Hepatocyte (in vitro differentiated cells): ENCODE data around the gene FCAR.
"Not testable (repeated sequence)": the region's sequence is repeated elsewhere in the genome, so short reads cannot be mapped to it uniquely, and the experiment has no call there.

Experiments used
- EZH2 ChIP-seq: fragments of 200-600 bp; sonication (generic); IDR thresholded peaks from 2 replicates; pipeline ENCODE4 v1.6.1; 2016; ENCODE audit warnings: antibody characterized with exemption, mild to moderate bottlenecking, borderline replicate concordance
- TF ChIP-seq, protein P1 (sequence below): fragments of 200-600 bp; sonication (generic); IDR thresholded peaks from 2 replicates; pipeline ENCODE4 v1.5.1; 2016; ENCODE audit warnings: antibody characterized with exemption, mild to moderate bottlenecking; ENCODE audit not compliant: poor library complexity

DNA sequence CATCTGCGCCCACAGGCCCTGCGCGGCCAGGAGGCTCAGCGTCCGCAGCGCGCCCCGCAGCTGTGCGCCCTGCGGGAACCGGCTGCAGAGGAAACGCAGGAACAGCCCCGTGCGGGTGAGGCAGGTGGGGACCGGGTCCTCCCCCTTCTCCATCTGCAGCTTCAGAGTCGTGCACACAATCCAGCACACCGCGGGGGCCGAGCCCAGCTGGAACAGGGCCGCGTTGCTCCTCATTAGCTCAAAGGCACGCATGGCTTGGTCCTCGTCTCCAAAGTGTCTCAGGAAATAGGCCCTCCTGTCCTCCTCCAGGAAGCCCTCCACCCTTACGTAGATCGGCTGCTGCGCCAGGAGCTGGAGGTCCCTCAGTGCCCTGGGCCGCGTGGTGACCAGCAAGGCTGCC is 65.5 kb downstream of the FCAR start:
- TF ChIP-seq, protein P1, sequence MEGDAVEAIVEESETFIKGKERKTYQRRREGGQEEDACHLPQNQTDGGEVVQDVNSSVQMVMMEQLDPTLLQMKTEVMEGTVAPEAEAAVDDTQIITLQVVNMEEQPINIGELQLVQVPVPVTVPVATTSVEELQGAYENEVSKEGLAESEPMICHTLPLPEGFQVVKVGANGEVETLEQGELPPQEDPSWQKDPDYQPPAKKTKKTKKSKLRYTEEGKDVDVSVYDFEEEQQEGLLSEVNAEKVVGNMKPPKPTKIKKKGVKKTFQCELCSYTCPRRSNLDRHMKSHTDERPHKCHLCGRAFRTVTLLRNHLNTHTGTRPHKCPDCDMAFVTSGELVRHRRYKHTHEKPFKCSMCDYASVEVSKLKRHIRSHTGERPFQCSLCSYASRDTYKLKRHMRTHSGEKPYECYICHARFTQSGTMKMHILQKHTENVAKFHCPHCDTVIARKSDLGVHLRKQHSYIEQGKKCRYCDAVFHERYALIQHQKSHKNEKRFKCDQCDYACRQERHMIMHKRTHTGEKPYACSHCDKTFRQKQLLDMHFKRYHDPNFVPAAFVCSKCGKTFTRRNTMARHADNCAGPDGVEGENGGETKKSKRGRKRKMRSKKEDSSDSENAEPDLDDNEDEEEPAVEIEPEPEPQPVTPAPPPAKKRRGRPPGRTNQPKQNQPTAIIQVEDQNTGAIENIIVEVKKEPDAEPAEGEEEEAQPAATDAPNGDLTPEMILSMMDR = not testable (repeated sequence)
- TF ChIP-seq EZH2 = not testable (repeated sequence)
